Measurements from ENCODE around the gene GNG3.

Gene GNG3

DNA sequence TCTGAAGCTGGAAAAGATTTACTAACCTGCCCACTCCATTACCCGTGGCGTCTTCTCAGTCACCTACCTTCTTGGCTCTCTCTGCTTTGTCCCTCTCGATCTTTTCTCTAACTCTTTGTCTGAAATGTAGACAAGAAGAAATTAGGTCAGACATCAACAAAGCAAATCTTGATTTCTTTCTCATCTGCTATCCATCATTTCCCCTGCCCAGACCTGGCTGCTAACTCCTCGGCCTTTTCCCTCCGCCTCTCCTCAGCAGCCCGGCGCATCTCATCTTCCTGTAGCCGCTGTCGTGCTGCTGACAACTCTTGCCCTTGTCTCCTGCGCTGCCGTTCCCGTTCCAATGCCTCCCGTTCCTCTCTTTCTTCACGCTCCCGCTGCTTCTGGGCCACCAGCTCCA is 29.8 kb upstream of the GNG3 start:
- Histone ChIP-seq H3K36me3 (ENCODE audit: insufficient read depth, low read length) (peaks cover 41% of the 10 kb centered on the region), H3K27ac (ENCODE audit: low read length) (no peak overlapping the region), H3K4me2 (ENCODE audit: insufficient read depth, low read length) (peak overlapping the region; percentile 98), H3K9ac (ENCODE audit: low read depth, low read length) (peak overlapping the region; percentile 94), H3K9me3 (ENCODE audit: insufficient read depth, low read length, severe bottlenecking) (no peaks in the 10 kb centered on the region), H3K4me1 (ENCODE audit: insufficient read depth, low read length) (peaks cover 43% of the 10 kb centered on the region), H2AFZ (ENCODE audit: low read depth, low read length) (no peak overlapping the region), H3K4me3 (ENCODE audit: low read depth in 1 of 2, low read length in 2 of 2) (peak overlapping the region; percentile 99 to 100; a peak in 3 of 4 replicates), H3K79me2 (ENCODE audit: insufficient read depth, low read length) (peaks cover 55% of the 10 kb centered on the region), H3K27me3 (ENCODE audit: insufficient read depth, low read length, poor library complexity) (no peaks in the 10 kb centered on the region), H4K20me1 (ENCODE audit: insufficient read depth, low read length) (peaks cover 6% of the 10 kb centered on the region; the same call in 1 of the 2 replicates)
- TF ChIP-seq EZH2 (IDR thresholded peaks at IDR 0.05; ENCODE audit: borderline replicate concordance, low read depth, low read length, severe bottlenecking) = no peak
- TF ChIP-seq, protein P1, sequence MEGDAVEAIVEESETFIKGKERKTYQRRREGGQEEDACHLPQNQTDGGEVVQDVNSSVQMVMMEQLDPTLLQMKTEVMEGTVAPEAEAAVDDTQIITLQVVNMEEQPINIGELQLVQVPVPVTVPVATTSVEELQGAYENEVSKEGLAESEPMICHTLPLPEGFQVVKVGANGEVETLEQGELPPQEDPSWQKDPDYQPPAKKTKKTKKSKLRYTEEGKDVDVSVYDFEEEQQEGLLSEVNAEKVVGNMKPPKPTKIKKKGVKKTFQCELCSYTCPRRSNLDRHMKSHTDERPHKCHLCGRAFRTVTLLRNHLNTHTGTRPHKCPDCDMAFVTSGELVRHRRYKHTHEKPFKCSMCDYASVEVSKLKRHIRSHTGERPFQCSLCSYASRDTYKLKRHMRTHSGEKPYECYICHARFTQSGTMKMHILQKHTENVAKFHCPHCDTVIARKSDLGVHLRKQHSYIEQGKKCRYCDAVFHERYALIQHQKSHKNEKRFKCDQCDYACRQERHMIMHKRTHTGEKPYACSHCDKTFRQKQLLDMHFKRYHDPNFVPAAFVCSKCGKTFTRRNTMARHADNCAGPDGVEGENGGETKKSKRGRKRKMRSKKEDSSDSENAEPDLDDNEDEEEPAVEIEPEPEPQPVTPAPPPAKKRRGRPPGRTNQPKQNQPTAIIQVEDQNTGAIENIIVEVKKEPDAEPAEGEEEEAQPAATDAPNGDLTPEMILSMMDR (IDR thresholded peaks at IDR 0.05; ENCODE audit: borderline replicate concordance, extremely low read depth, low read length, poor library complexity, severe bottlenecking) = no peak
- ATAC-seq (ENCODE audit: insufficient read depth, low read depth) = no peak
- no peak for DNase-seq

DNA sequence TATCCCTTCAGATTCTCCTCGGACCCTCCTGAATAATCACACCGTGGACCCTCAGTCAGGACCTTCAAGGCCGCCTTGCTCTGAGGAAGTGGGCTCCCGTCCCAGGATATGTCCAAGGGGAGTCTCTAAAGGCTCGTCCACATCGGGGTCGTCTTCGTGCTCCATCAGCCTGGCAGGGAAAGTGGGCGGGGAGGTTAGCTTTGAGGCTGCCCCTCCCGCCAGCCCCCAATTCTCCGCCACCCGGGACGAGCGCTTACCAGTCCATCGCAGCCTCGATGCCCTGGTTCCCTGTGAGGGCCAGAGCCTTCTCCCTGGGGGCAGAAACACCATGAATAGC is 29.1 kb upstream of the GNG3 start:
- H3K4me1 ChIP-seq (ENCODE audit: insufficient read depth, low read length) = peaks cover 37% of the 10 kb centered on the region
- peak overlapping the region; percentile 99 to 100 for H3K4me3 ChIP-seq (ENCODE audit: low read depth in 1 of 2, low read length in 2 of 2)
- no peak for DNase-seq
- no peaks in the 10 kb centered on the region for H3K9me3 ChIP-seq (ENCODE audit: insufficient read depth, low read length, severe bottlenecking)
- ATAC-seq (ENCODE audit: insufficient read depth, low read depth) = no peak
- no peak for TF ChIP-seq EZH2 (IDR thresholded peaks at IDR 0.05; ENCODE audit: borderline replicate concordance, low read depth, low read length, severe bottlenecking)
- TF ChIP-seq, protein P1 (IDR thresholded peaks at IDR 0.05; ENCODE audit: borderline replicate concordance, extremely low read depth, low read length, poor library complexity, severe bottlenecking) = no peak
- peak overlapping the region; percentile 98 for H3K27ac ChIP-seq (ENCODE audit: low read length)
- H3K79me2 ChIP-seq (ENCODE audit: insufficient read depth, low read length) = peaks cover 48% of the 10 kb centered on the region
- peak overlapping the region; percentile 94 for H3K9ac ChIP-seq (ENCODE audit: low read depth, low read length)
- H3K36me3 ChIP-seq (ENCODE audit: insufficient read depth, low read length) = peaks cover 34% of the 10 kb centered on the region
- H3K4me2 ChIP-seq (ENCODE audit: insufficient read depth, low read length) = peak overlapping the region; percentile 98
- peak overlapping the region; percentile 100 for H2AFZ ChIP-seq (ENCODE audit: low read depth, low read length)
- peaks cover 6% of the 10 kb centered on the region; the same call in 1 of the 2 replicates for H4K20me1 ChIP-seq (ENCODE audit: insufficient read depth, low read length)
- no peaks in the 10 kb centered on the region for H3K27me3 ChIP-seq (ENCODE audit: insufficient read depth, low read length, poor library complexity)

DNA sequence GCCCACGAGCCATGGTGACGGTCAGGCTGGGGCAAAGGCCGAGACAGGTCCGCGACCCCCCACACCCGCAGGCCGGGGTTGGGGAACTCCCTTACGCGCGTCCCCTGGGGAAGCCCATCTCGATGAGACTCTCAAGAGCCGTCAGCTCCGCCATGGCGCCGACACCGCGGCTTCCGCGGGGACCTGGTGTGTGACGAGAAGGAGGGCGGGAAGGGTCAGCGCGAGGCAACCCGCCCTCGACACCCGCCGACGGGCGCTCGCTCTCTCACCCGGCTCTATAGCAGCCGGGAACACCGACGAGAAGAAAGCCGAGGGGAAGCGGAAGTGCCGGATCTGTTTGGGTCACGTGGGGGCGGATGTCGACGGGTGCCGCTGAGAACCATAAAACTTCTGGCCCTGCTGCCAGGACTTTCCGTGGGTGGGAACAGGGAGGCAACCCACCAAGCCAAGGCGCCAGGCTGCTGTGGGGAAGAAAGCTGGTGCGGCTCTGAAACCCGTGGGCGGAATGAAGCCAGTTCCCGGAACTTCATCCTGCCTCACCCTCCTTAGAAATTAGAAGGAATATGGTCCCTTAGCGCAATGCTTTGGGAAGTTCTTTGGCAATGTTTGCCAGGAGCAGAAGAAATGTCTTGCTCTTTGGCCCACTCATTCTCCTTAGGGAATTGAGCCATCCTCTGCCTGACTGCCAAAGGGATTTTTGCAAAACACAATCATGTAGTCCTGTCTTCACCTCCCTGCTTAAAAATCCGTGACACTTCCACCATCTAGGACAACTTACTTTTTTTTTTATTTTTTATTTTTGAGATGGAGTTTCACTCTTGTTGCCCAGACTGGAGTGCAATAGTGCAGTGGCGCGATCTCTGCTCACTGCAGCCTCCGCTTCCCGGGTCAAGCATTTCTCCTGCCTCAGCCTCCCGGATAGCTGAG is 28.4 kb upstream of the GNG3 start, which contains the start of gene UBXN1:
UBXN1 (minus strand) TSS at position 304 of the 927 bp plus-strand sequence; CDS start at position 154, 150 bp downstream.
- peak; percentile 89 for ATAC-seq (ENCODE audit: insufficient read depth, low read depth)

More for the DNA sequence above, 28.4 kb upstream of the GNG3 start, which contains the start of gene UBXN1:
- Histone ChIP-seq H3K4me1 (ENCODE audit: insufficient read depth, low read length) (peaks cover 31% of the 10 kb centered on the region), H3K9ac (ENCODE audit: low read depth, low read length) (peak within 1 kb of the TSS; percentile 94), H2AFZ (ENCODE audit: low read depth, low read length) (peak within 1 kb of the TSS; percentile 100), H4K20me1 (ENCODE audit: insufficient read depth, low read length) (peaks cover 6% of the 10 kb centered on the region; the same call in 1 of the 2 replicates), H3K27me3 (ENCODE audit: insufficient read depth, low read length, poor library complexity) (no peaks in the 10 kb centered on the region), H3K4me3 (ENCODE audit: low read depth in 1 of 2, low read length in 2 of 2) (peak within 1 kb of the TSS; percentile 99 to 100), H3K36me3 (ENCODE audit: insufficient read depth, low read length) (peaks cover 29% of the 10 kb centered on the region), H3K9me3 (ENCODE audit: insufficient read depth, low read length, severe bottlenecking) (no peaks in the 10 kb centered on the region), H3K79me2 (ENCODE audit: insufficient read depth, low read length) (peaks cover 42% of the 10 kb centered on the region), H3K27ac (ENCODE audit: low read length) (peak within 1 kb of the TSS; percentile 98), H3K4me2 (ENCODE audit: insufficient read depth, low read length) (peak within 1 kb of the TSS; percentile 98)
- DNase-seq = peak; percentile 90
- TF ChIP-seq, protein P1 (IDR thresholded peaks at IDR 0.05; ENCODE audit: borderline replicate concordance, extremely low read depth, low read length, poor library complexity, severe bottlenecking) = no peak
- TF ChIP-seq EZH2 (IDR thresholded peaks at IDR 0.05; ENCODE audit: borderline replicate concordance, low read depth, low read length, severe bottlenecking) = no peak
